Esophagus squamous epithelium (tissue), 4 donors: ENCODE results near the gene CUEDC1.

Experiments used
- POLR2A ChIP-seq, 4 donors: fragments of 450-650 bp; IDR thresholded peaks; one replicate each; pipeline ENCODE4 v1.6.1; 2017; ENCODE audit warnings: antibody characterized with exemption in 4 of 4, mild to moderate bottlenecking in 4 of 4, moderate library complexity in 3 of 4
- TF ChIP-seq, protein P1 (sequence below), 6 experiments: fragments of 450-650 bp in 4 of 6; fragments of 200-600 bp in 2 of 6; sonication (generic) in 2 of 6; IDR thresholded peaks; one replicate each; pipeline ENCODE4 v1.5.1; 2016 to 2019; ENCODE audit warnings: antibody characterized with exemption in 6 of 6, mild to moderate bottlenecking in 4 of 6, moderate library complexity in 4 of 6

DNA sequence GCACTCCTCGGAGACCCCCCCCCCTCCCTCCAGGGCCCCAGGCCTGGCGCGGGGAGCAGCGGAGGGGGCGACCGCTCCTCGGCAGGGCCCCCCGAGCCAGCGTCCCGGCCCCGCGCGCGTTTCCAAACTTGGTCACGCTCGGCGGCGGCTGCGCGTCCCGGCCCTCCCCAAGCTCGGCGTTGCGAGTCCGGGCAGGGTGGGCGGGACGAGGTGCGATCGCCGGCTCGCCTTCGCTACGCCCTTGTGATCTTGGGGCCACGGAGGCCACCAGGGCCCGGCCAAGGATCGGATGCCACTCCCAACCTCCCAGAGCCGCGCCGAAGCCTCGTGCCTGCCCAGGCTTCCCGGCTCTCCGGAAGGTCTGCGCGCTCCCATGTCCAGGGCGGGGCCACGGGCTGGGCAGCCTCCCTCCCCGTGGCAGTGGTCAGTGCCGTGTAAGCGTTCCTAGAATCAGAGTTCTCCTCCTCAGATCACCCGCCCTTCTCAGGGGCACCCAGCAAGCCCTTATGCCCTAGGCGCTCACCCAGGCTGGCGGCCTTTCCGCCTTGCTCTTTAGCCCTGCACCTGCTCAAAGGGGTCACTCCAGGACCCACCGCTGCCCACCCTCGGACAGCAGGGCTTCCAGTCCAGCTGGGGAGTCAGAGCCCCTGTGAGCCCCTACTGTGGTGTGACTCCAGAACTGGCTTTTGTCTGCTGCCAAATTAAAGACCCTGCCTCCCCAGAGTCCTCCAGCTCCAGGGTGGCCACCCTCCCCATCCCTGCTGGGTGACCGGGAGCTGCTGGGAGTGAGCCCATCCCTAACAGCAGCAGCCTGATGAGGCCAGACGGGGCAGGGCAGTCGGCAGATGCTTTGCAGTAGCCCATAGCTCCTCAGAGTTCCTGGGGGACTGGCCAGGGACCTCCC, 93.2 kb downstream of the CUEDC1 start:
- TF ChIP-seq, protein P1, sequence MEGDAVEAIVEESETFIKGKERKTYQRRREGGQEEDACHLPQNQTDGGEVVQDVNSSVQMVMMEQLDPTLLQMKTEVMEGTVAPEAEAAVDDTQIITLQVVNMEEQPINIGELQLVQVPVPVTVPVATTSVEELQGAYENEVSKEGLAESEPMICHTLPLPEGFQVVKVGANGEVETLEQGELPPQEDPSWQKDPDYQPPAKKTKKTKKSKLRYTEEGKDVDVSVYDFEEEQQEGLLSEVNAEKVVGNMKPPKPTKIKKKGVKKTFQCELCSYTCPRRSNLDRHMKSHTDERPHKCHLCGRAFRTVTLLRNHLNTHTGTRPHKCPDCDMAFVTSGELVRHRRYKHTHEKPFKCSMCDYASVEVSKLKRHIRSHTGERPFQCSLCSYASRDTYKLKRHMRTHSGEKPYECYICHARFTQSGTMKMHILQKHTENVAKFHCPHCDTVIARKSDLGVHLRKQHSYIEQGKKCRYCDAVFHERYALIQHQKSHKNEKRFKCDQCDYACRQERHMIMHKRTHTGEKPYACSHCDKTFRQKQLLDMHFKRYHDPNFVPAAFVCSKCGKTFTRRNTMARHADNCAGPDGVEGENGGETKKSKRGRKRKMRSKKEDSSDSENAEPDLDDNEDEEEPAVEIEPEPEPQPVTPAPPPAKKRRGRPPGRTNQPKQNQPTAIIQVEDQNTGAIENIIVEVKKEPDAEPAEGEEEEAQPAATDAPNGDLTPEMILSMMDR (IDR thresholded peaks at IDR 0.05), result no peak
- TF ChIP-seq POLR2A (IDR thresholded peaks at IDR 0.05), result peak in 2 of 4 donors; percentile 27 to 35
